ENCODE data around the gene PIK3R2.

The PIK3R2 gene

GRCh38 chr19:18160493-18160970 lies 7.6 kb downstream of the PIK3R2 start:
- Histone ChIP-seq H2AFZ (ENCODE audit: low read length) (no peak overlapping the region), H3K9me3 (ENCODE audit: low read length) (no peaks in the 10 kb centered on the region), H3K4me2 (ENCODE audit: low read length) (peak overlapping the region; percentile 89)

DNA sequence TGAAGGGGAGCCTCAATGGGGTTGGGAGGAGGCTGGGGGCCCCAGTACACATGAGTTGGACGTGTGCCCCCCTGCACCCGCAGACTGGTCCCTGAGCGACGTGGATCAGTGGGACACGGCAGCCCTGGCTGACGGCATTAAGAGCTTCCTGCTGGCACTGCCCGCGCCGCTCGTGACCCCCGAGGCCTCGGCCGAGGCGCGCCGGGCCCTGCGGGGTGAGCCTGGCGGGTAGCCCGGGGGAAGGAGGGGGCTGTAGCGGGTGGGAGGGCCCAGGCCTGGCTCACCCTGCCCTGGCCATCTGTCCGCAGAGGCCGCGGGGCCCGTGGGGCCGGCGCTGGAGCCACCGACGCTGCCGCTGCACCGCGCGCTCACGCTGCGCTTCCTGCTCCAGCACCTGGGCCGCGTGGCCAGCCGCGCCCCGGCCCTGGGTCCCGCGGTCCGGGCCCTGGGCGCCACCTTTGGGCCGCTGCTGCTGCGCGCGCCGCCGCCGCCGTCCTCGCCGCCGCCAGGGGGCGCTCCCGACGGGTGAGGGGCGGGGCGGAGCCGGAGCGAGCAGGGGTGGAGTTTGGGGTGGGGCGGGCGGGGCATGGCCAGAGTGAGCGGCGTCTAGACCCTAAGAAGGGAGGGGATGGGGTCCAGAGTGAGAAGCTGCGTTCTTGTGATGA lies 8.1 kb downstream of the PIK3R2 start:
- TF ChIP-seq, protein P1, sequence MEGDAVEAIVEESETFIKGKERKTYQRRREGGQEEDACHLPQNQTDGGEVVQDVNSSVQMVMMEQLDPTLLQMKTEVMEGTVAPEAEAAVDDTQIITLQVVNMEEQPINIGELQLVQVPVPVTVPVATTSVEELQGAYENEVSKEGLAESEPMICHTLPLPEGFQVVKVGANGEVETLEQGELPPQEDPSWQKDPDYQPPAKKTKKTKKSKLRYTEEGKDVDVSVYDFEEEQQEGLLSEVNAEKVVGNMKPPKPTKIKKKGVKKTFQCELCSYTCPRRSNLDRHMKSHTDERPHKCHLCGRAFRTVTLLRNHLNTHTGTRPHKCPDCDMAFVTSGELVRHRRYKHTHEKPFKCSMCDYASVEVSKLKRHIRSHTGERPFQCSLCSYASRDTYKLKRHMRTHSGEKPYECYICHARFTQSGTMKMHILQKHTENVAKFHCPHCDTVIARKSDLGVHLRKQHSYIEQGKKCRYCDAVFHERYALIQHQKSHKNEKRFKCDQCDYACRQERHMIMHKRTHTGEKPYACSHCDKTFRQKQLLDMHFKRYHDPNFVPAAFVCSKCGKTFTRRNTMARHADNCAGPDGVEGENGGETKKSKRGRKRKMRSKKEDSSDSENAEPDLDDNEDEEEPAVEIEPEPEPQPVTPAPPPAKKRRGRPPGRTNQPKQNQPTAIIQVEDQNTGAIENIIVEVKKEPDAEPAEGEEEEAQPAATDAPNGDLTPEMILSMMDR (IDR thresholded peaks at IDR 0.05; ENCODE audit: low read length) = no peak; the same call in none of the 2 replicates
- no peak for TF ChIP-seq EZH2 (IDR thresholded peaks at IDR 0.05; ENCODE audit: borderline replicate concordance, low read length)
- Histone ChIP-seq H3K4me3 (ENCODE audit: low read depth, low read length, poor library complexity, severe bottlenecking) (peak overlapping the region; percentile 67), H3K9ac (ENCODE audit: low read length) (peak overlapping the region; percentile 92), H2AFZ (ENCODE audit: low read length) (no peak overlapping the region), H3K4me2 (ENCODE audit: low read length) (peak overlapping the region; percentile 89), H3K27ac (ENCODE audit: low read depth, low read length, poor library complexity, severe bottlenecking) (peak overlapping the region; percentile 61), H3F3A (ENCODE audit: insufficient read depth, low read length) (no peaks in the 10 kb centered on the region), H3K9me2 (ENCODE audit: low read depth, low read length) (no peaks in the 10 kb centered on the region), H3K27me3 (ENCODE audit: insufficient read depth, low read length) (no peaks in the 10 kb centered on the region), H4K20me1 (ENCODE audit: insufficient read depth, low read length) (no peaks in the 10 kb centered on the region), H3K36me3 (ENCODE audit: insufficient read depth, low read length) (peaks cover 36% of the 10 kb centered on the region; the same call in 1 of the 2 replicates), H3K9me3 (ENCODE audit: low read length) (no peaks in the 10 kb centered on the region), H3K79me2 (ENCODE audit: insufficient read depth, low read length) (no peaks in the 10 kb centered on the region), H3K4me1 (ENCODE audit: insufficient read depth, low read length, severe bottlenecking) (peaks cover 40% of the 10 kb centered on the region)

More at GRCh38 chr19:18160493-18160970, 7.6 kb downstream of the PIK3R2 start:
- no peaks in the 10 kb centered on the region for H3F3A ChIP-seq (ENCODE audit: insufficient read depth, low read length)
- TF ChIP-seq, protein P1 (IDR thresholded peaks at IDR 0.05; ENCODE audit: low read length) = no peak
- TF ChIP-seq EZH2 (IDR thresholded peaks at IDR 0.05; ENCODE audit: borderline replicate concordance, low read length) = no peak
- peak overlapping the region; percentile 67 for H3K4me3 ChIP-seq (ENCODE audit: low read depth, low read length, poor library complexity, severe bottlenecking)
- H3K9me2 ChIP-seq (ENCODE audit: low read depth, low read length) = no peaks in the 10 kb centered on the region
- peak overlapping the region; percentile 61 for H3K27ac ChIP-seq (ENCODE audit: low read depth, low read length, poor library complexity, severe bottlenecking)
- no peaks in the 10 kb centered on the region for H3K79me2 ChIP-seq (ENCODE audit: insufficient read depth, low read length)
- H3K27me3 ChIP-seq (ENCODE audit: insufficient read depth, low read length) = no peaks in the 10 kb centered on the region
- no peaks in the 10 kb centered on the region for H4K20me1 ChIP-seq (ENCODE audit: insufficient read depth, low read length)
- H3K4me1 ChIP-seq (ENCODE audit: insufficient read depth, low read length, severe bottlenecking) = peaks cover 41% of the 10 kb centered on the region
- H3K36me3 ChIP-seq (ENCODE audit: insufficient read depth, low read length) = peaks cover 32% of the 10 kb centered on the region; the same call in 1 of the 2 replicates
- peak overlapping the region; percentile 92 for H3K9ac ChIP-seq (ENCODE audit: low read length)

DNA sequence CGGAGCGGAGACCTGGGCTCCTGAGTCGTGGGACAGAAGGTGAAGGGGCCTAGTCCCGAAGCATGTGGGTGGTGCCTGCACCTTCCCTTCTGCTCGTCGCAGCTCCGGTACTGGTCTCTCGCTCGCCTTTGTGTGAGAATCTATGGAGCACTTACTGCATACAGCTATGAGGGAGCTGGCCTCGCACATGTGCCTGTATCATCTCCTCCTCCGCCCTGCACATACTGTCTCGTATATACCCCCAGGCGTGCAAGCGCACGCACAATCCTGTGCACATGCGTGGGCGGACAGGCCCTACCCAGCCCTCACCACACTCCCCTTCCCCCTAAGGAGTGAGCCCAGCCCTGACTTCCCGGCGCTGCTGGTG lies 8.7 kb downstream of the PIK3R2 start:
- TF ChIP-seq, protein P1 (IDR thresholded peaks at IDR 0.05; ENCODE audit: low read length) = no peak
- TF ChIP-seq EZH2 (IDR thresholded peaks at IDR 0.05; ENCODE audit: borderline replicate concordance, low read length) = no peak
- H3K9ac ChIP-seq (ENCODE audit: low read length) = peak overlapping the region; percentile 49
- H3K9me2 ChIP-seq (ENCODE audit: low read depth, low read length) = no peaks in the 10 kb centered on the region
- H3K79me2 ChIP-seq (ENCODE audit: insufficient read depth, low read length) = no peaks in the 10 kb centered on the region
- peak overlapping the region; percentile 71 for H3K4me2 ChIP-seq (ENCODE audit: low read length)
- H4K20me1 ChIP-seq (ENCODE audit: insufficient read depth, low read length) = no peaks in the 10 kb centered on the region
- H3K36me3 ChIP-seq (ENCODE audit: insufficient read depth, low read length) = peaks cover 35% of the 10 kb centered on the region; the same call in 1 of the 2 replicates
- no peak overlapping the region for H2AFZ ChIP-seq (ENCODE audit: low read length)
- H3K9me3 ChIP-seq (ENCODE audit: low read length) = no peaks in the 10 kb centered on the region
- no peak overlapping the region for H3K27ac ChIP-seq (ENCODE audit: low read depth, low read length, poor library complexity, severe bottlenecking)
- no peaks in the 10 kb centered on the region for H3K27me3 ChIP-seq (ENCODE audit: insufficient read depth, low read length)
- no peaks in the 10 kb centered on the region for H3F3A ChIP-seq (ENCODE audit: insufficient read depth, low read length)
- peak overlapping the region; percentile 52 for H3K4me3 ChIP-seq (ENCODE audit: low read depth, low read length, poor library complexity, severe bottlenecking)
- H3K4me1 ChIP-seq (ENCODE audit: insufficient read depth, low read length, severe bottlenecking) = peaks cover 35% of the 10 kb centered on the region

Measured in OCI-LY1 (cell line).